ENCODE data around the gene UBASH3B.
"Not testable (repeated sequence)": the region's sequence is repeated elsewhere in the genome, so short reads cannot be mapped to it uniquely, and the experiment has no call there.

UBASH3B gene

GRCh38 chr11:122822241-122822640, 166.7 kb downstream of the UBASH3B start:
- TF ChIP-seq, protein P1, sequence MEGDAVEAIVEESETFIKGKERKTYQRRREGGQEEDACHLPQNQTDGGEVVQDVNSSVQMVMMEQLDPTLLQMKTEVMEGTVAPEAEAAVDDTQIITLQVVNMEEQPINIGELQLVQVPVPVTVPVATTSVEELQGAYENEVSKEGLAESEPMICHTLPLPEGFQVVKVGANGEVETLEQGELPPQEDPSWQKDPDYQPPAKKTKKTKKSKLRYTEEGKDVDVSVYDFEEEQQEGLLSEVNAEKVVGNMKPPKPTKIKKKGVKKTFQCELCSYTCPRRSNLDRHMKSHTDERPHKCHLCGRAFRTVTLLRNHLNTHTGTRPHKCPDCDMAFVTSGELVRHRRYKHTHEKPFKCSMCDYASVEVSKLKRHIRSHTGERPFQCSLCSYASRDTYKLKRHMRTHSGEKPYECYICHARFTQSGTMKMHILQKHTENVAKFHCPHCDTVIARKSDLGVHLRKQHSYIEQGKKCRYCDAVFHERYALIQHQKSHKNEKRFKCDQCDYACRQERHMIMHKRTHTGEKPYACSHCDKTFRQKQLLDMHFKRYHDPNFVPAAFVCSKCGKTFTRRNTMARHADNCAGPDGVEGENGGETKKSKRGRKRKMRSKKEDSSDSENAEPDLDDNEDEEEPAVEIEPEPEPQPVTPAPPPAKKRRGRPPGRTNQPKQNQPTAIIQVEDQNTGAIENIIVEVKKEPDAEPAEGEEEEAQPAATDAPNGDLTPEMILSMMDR (IDR thresholded peaks at IDR 0.05; ENCODE audit: low read depth, low read length) = no peak
- no peak overlapping the region for H3K4me3 ChIP-seq (ENCODE audit: low read depth, low read length)

DNA sequence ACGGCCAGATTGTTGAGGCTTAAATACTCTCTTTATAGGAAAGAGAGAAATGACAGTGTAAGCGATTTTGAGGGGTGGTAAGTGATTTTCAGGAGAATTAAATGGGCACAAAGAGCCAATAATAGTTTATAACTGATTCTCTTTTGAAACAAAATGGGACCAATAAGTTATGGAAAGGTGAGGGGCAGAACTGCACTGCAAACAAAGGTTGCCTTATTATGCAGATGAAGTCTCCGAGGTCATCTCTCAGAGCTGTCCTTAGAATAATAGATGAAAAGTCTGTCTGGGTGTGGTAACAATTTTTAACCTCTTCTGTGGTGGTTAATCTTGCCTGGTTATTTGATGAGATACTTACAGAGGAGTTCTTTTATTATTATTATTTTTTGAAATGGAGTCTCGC, 168.0 kb downstream of the UBASH3B start:
- TF ChIP-seq, protein P1 (IDR thresholded peaks at IDR 0.05; ENCODE audit: low read depth, low read length) = no peak

DNA sequence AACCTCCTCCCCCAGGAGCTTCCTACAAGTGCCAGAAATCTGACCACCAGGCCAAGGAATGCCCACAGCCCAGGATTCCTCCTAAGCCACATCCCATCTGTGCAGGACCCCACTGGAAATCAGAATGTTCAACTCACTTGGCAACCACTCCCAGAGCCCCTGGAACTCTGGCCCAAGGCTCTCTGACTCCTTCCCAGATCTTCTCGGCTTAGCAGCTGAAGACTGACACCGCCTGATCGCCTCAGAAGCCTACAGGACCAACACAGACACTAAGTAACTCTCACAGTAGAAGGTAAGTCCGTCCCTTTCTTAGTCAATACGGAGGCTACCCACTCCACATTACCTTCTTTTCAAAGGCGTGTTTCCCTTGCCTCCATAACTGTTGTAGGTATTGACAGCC, 173.8 kb downstream of the UBASH3B start:
- H3K4me3 ChIP-seq (ENCODE audit: low read depth, low read length) = not testable (repeated sequence)

More for the DNA sequence above, 168.0 kb downstream of the UBASH3B start:
- H3K4me3 ChIP-seq (ENCODE audit: low read depth, low read length) = no peak overlapping the region

DNA sequence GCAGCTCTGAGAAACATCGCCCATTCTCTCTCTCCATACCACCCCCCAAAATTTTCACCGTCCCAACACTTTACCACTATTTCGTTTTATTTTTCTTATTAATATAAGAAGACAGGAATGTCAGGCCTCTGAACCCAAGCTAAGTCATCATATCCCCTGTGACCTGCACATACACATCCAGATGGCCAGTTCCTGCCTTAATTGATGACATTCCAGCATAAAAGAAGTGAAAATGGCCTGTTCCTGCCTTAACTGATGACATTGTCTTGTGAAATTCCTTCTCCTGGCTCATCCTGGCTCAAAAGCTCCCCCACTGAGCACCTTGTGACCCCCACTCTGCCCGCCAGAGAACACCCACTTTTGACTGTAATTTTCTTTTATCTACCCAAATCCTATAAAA, 176.8 kb downstream of the UBASH3B start:
- not testable (repeated sequence) for H3K4me3 ChIP-seq (ENCODE audit: low read depth, low read length)

GRCh38 chr11:122832721-122833470, 177.4 kb downstream of the UBASH3B start:
- TF ChIP-seq, protein P1 (IDR thresholded peaks at IDR 0.05; ENCODE audit: low read depth, low read length) = no peak
- no peak overlapping the region for H3K4me3 ChIP-seq (ENCODE audit: low read depth, low read length)

DNA sequence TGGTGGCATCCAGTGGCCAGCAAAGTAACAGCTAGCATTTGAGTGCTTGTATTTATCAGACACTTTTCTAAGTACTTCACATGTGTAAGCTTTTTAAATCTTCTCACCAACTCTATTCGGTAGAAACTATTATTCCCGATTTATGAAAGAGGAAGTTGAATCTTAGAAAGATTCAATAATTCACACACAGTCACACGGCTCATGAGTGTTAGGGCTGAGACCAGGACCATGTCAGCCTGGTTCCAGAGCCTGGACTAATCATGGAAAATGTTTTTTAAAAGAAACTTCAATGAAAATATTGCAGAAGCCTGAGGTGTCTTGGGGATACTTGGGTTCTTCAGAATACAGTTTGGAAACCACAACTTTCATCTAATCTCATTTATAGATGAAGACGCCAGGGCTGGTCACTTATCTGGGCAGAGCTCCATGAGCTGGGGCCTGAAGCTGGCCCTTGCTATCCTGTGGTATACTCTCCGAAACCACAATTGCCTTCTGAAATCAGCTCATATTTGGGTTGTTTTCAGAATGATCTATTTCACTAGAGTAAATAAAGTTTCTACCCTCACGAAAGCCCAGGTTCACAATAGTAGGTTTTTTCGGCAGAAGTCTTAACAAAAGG, 178.4 kb downstream of the UBASH3B start:
- TF ChIP-seq, protein P1 (IDR thresholded peaks at IDR 0.05; ENCODE audit: low read depth, low read length) = no peak
- H3K4me3 ChIP-seq (ENCODE audit: low read depth, low read length) = no peak overlapping the region

DNA sequence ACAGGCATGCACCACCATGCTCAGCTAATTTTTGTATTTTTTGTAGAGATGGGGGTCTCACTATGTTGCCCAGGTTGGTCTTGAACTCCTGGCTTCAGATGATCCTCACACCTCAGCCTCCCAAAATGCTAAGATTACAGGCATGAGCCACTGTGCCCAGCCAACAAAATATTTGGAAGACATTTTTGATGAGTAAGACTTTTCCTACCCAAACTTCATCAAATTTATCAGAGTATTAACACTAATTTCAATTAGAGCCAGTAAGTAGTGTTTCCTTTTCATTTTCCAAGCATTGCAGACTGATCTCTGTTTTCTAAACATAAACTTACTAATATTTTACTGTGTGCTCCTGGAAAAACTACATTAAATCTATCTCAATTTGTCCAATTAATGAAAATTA, 181.4 kb downstream of the UBASH3B start:
- TF ChIP-seq, protein P1 (IDR thresholded peaks at IDR 0.05; ENCODE audit: low read depth, low read length) = no peak
- no peak overlapping the region for H3K4me3 ChIP-seq (ENCODE audit: low read depth, low read length)

GRCh38 chr11:122837528-122838346, 182.2 kb downstream of the UBASH3B start:
- TF ChIP-seq, protein P1 (IDR thresholded peaks at IDR 0.05; ENCODE audit: low read depth, low read length) = no peak
- H3K4me3 ChIP-seq (ENCODE audit: low read depth, low read length) = no peak overlapping the region

All from WI38 (cell line).